Sigmoid colon (tissue), 7 donors: ENCODE results near the gene GSTP1. TPM values are rescaled to one million over a fixed set of nuclear protein-coding genes. Genes with fewer than 3 reads are reported as not detected.

Experiments used
- DNase-seq: peaks from one replicate; pipeline ENCODE4 v3.0.0-alpha.2; 2019
- H3K27ac ChIP-seq, 4 donors: fragments of 200-600 bp; sonication (generic); one replicate each; pipeline ENCODE4 v1.5.1; 2016 to 2019; ENCODE audit warnings: mild to moderate bottlenecking in 1 of 4
- H3K27me3 ChIP-seq, 3 donors: fragments of 200-600 bp; sonication (generic); one replicate each; pipeline ENCODE4 v1.5.1; 2019; ENCODE audit warnings: mild to moderate bottlenecking in 1 of 3
- H3K36me3 ChIP-seq, 4 donors: fragments of 200-600 bp; sonication (generic); one replicate each; pipeline ENCODE4 v1.5.1; 2016 to 2019
- H3K4me1 ChIP-seq, 4 donors: fragments of 200-600 bp; sonication (generic); one replicate each; pipeline ENCODE4 v1.5.1; 2017 to 2019
- H3K4me3 ChIP-seq, 4 donors: fragments of 200-600 bp; sonication (generic); one replicate each; pipeline ENCODE4 v1.5.1; 2017 to 2019; ENCODE audit warnings: mild to moderate bottlenecking in 2 of 4, moderate library complexity in 1 of 4
- H3K9me3 ChIP-seq, 4 donors: fragments of 200-600 bp in 3 of 4; sonication (generic) in 3 of 4; one replicate each; pipeline versions ENCODE4 v1.5.1 to v1.6.1; 2013 to 2019
- EP300 ChIP-seq, 4 donors: sonication (generic); formaldehyde crosslinking; IDR thresholded peaks; one replicate each; pipeline ENCODE4 v1.6.1; 2017; ENCODE audit warnings: antibody characterized with exemption in 4 of 4
- POLR2A ChIP-seq, 2 donors: fragments of 450-650 bp; IDR thresholded peaks; one replicate each; pipeline ENCODE4 v1.6.1; 2016; ENCODE audit warnings: antibody characterized with exemption in 2 of 2, mild to moderate bottlenecking in 2 of 2, moderate library complexity in 2 of 2
- POLR2AphosphoS5 ChIP-seq, 4 donors: sonication (generic); formaldehyde crosslinking; IDR thresholded peaks; one replicate each; pipeline ENCODE4 v1.6.1; 2017; ENCODE audit warnings: antibody characterized with exemption in 4 of 4
- WGBS, 2 donors: extraction: QIAGEN DNeasy Blood & Tissue Kit; methylation state at CpG; one replicate each; pipeline ENCODE4 v1.1.7; 2013; 5-methylcytosine and 5-hydroxymethylcytosine counted together
- intact Hi-C: fragments of 100-400 bp; cut with DNase I; formaldehyde crosslinking; loops from one replicate; pipeline ENCODE4 v1.15.1; 2023
- polyA plus RNA-seq, 3 donors: library from polyadenylated mRNA; stranded (reverse); fragments of 200-250 nt; gene quantifications; one replicate each; pipeline ENCODE4 v1.2.3, GENCODE V29; 2013
- total RNA-seq, 4 donors: library from RNA; depleted of rRNA; stranded (reverse); fragments of >200 nt; gene quantifications; one replicate each; pipeline ENCODE4 v1.1.0, GENCODE V29; 2016
- TF ChIP-seq, protein P1 (sequence below), 4 experiments: fragments of 450-650 bp in 3 of 4; fragments of 200-600 bp in 1 of 4; IDR thresholded peaks; one replicate each; pipeline ENCODE4 v1.5.1; 2016 to 2019; ENCODE audit warnings: antibody characterized with exemption in 4 of 4, mild to moderate bottlenecking in 3 of 4, moderate library complexity in 2 of 4
- donor health status: healthy with polysubstance abuse.
- donor health status: Bipolar disorder and iron deficiency.
- donor health status: healthy.

GSTP1 gene
- total and polyA plus RNA-seq, 7 donors, result 349 to 717 (median 584) TPM

DNA sequence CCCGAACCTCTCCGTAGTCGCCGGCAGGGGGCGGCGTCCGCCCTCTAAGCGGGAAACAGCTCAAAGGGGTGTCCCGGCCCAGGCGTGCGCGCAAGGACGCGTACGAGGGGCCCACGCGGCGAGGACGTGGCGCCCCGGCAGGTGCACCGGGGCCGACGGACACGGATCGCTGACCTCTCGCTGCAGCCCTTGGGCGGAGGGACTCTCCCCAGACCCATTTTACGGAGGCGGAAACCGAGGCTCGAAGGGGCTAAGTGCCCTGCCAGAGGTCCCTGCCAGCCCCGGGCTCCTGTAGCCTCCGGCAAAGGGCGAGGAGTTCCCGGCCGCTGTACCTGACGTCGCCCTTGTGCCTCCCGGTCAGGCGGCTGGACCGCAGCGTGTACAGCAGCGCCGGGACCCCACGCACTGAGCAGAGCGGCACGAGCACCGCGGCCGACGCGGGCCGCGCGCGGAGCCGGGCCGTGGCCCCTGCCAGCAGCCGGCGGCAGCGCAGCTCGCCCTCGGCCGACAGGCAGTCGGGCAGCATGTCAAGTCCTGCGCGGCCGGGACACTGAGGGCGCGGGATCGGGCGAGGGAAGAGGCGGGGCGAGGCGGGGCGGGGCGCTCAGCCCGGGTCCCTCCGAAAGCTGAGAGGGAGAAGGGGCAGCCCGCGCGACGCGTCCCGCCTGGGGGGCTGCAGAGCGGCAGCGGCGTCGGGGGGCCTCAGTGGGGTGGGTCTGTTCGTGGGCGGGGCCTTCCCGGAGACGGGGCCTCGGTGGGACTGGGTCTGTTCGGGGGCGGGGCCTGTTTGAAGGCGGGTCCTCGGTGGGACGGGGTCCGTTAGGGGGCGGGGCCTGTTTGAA, 46.0 kb downstream of the GSTP1 start, which contains the start of gene NUDT8:
Gene NUDT8, minus strand, starts transcription at position 552 of the 842 bp plus-strand sequence. Its CDS starts 26 bp downstream, at position 526.
- 1% methylated on average over 102 of the region's 102 CpGs for WGBS, 2 donors
- H3K9me3 ChIP-seq, result no peaks in the 10 kb centered on the region
- H3K27me3 ChIP-seq, result no peaks in the 10 kb centered on the region
- DNase-seq, result peak; percentile 93
- peaks cover 0 to 29% (median 19%) of the 10 kb centered on the region in 4 donors for H3K4me1 ChIP-seq
- H3K36me3 ChIP-seq, result no peaks in the 10 kb centered on the region
- H3K4me3 ChIP-seq, result peak within 1 kb of the TSS; percentile 63 to 78 (median 68)
- peak within 1 kb of the TSS; percentile 95 to 98 (median 97) for H3K27ac ChIP-seq
- intact Hi-C loops, result loop anchor here (1.0 to 2.0 kb wide), 4 partner anchors 23 to 176 kb away; partner anchors contain the start of gene NDUFV1
- TF ChIP-seq EP300 (IDR thresholded peaks at IDR 0.05) (no peak), POLR2AphosphoS5 (IDR thresholded peaks at IDR 0.05) (peak; percentile 51 to 70 (median 60))
- TF ChIP-seq, protein P1, sequence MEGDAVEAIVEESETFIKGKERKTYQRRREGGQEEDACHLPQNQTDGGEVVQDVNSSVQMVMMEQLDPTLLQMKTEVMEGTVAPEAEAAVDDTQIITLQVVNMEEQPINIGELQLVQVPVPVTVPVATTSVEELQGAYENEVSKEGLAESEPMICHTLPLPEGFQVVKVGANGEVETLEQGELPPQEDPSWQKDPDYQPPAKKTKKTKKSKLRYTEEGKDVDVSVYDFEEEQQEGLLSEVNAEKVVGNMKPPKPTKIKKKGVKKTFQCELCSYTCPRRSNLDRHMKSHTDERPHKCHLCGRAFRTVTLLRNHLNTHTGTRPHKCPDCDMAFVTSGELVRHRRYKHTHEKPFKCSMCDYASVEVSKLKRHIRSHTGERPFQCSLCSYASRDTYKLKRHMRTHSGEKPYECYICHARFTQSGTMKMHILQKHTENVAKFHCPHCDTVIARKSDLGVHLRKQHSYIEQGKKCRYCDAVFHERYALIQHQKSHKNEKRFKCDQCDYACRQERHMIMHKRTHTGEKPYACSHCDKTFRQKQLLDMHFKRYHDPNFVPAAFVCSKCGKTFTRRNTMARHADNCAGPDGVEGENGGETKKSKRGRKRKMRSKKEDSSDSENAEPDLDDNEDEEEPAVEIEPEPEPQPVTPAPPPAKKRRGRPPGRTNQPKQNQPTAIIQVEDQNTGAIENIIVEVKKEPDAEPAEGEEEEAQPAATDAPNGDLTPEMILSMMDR (IDR thresholded peaks at IDR 0.05), result peak; percentile 67 to 90 (median 86)

DNA sequence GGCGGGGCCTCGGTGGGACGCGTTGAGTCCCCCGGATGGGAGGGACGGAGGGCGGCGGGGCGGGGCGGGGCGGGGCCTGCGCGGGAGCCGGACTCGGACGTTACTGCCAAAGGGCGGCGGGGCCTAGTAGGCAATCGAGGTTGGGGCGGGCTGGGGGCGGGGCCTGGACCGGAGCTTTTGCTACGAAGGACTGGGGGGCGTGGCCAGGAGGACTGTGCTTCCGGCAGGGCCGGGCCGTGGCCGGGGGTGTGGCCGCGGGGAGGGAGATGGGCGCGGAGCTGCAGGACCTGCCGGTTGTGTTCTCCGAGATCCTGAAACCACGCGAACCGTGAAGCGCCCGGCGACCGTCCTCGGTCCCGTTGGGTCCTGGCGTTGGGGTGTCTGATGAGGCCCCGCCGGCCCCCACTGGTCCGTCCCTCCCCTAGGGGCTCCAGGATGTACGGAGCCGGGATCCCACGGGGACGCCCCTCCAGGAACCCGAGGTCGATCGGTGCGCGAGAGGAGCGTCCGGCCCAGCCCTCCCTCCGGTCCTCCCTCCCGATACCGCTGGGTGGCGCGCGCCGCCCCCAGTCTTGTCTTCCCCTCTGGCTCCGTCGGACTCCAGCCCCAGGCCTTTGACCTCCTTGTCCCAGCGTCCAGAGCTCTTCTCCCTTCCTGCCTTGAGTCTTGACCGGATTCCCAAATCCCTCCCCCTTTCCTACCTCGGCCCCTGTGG, 46.8 kb downstream of the GSTP1 start:
- Histone ChIP-seq H3K27ac (peak overlapping the region; percentile 95 to 98 (median 97)), H3K27me3 (peaks cover 0 to 5% (median 0%) of the 10 kb centered on the region in 3 donors), H3K4me3 (peak overlapping the region; percentile 63 to 78 (median 68)), H3K9me3 (no peaks in the 10 kb centered on the region), H3K36me3 (no peaks in the 10 kb centered on the region), H3K4me1 (peaks cover 0 to 29% (median 19%) of the 10 kb centered on the region in 4 donors)
- intact Hi-C loops, result loop anchor here (1.0 to 2.0 kb wide), 3 partner anchors 24 to 175 kb away; partner anchors contain the start of gene NDUFV1
- DNase-seq, result peak; percentile 99
- TF ChIP-seq POLR2A (IDR thresholded peaks at IDR 0.05) (peak in 1 of 2 donors; percentile 64), EP300 (IDR thresholded peaks at IDR 0.05) (no peak), POLR2AphosphoS5 (IDR thresholded peaks at IDR 0.05) (peak; percentile 76 to 93 (median 78))
- TF ChIP-seq, protein P1 (IDR thresholded peaks at IDR 0.05), result peak; percentile 60 to 80 (median 68)
- WGBS, 2 donors, result 1% methylated on average over 70 of the region's 70 CpGs

GRCh38 chr11:67630943-67631331, 47.3 kb downstream of the GSTP1 start:
- Histone ChIP-seq H3K36me3 (no peaks in the 10 kb centered on the region), H3K4me3 (peak overlapping the region; percentile 63 to 78 (median 68)), H3K4me1 (peaks cover 0 to 29% (median 19%) of the 10 kb centered on the region in 4 donors)

GRCh38 chr11:67631411-67631810, 47.8 kb downstream of the GSTP1 start:
- peaks cover 0 to 29% (median 19%) of the 10 kb centered on the region in 4 donors for H3K4me1 ChIP-seq
- peak overlapping the region in 2 of 4 donors; percentile 95 to 98 for H3K27ac ChIP-seq
- H3K36me3 ChIP-seq, result no peaks in the 10 kb centered on the region
- H3K4me3 ChIP-seq, result no peak overlapping the region
- intact Hi-C loops, result loop anchor here (2.0 kb wide), 2 partner anchors 25 to 27 kb away; partner anchors contain the start of gene NDUFV1
- no peak for DNase-seq
- H3K9me3 ChIP-seq, result no peaks in the 10 kb centered on the region
- 65 to 77% methylated on average over 7 of the region's 7 CpGs for WGBS, 2 donors
- TF ChIP-seq POLR2AphosphoS5 (IDR thresholded peaks at IDR 0.05) (no peak), POLR2A (IDR thresholded peaks at IDR 0.05) (no peak), EP300 (IDR thresholded peaks at IDR 0.05) (no peak)
- H3K27me3 ChIP-seq, result peaks cover 0 to 5% (median 0%) of the 10 kb centered on the region in 3 donors

More at GRCh38 chr11:67630943-67631331, 47.3 kb downstream of the GSTP1 start:
- TF ChIP-seq POLR2A (IDR thresholded peaks at IDR 0.05) (no peak), POLR2AphosphoS5 (IDR thresholded peaks at IDR 0.05) (no peak)
- TF ChIP-seq, protein P1 (IDR thresholded peaks at IDR 0.05), result peak in 1 of 4 experiments; percentile 3
- WGBS, 2 donors, result 47 to 67% methylated on average over 16 of the region's 16 CpGs
- no peaks in the 10 kb centered on the region for H3K9me3 ChIP-seq
- H3K27me3 ChIP-seq, result peaks cover 0 to 5% (median 0%) of the 10 kb centered on the region in 3 donors
- no peak for DNase-seq
- peak overlapping the region; percentile 95 to 98 (median 97) for H3K27ac ChIP-seq
- intact Hi-C loops, result loop anchor here (1.0 to 2.0 kb wide), 3 partner anchors 24 to 174 kb away; partner anchors contain the start of gene NDUFV1
